Thoracic aorta (tissue), 2 donors: ENCODE data around the gene SIX5. TPM values are rescaled to one million over a fixed set of nuclear protein-coding genes. Genes with fewer than 3 reads are reported as not detected.

Source experiments
- ATAC-seq: fragments of 150-250 bp; one replicate; pipeline ENCODE4 v1.8.0; 2017; ENCODE audit warnings: low read depth; ENCODE audit not compliant: insufficient number of reproducible peaks, low FRiP score
- DNase-seq: peaks from one replicate; pipeline ENCODE4 v3.0.0-alpha.2; 2020; ENCODE audit warnings: low spot score
- H3K27ac ChIP-seq, 2 donors: fragments of 200-600 bp; sonication (generic); 1 replicate in 1 of 2; 2 replicates in 1 of 2; pipeline ENCODE4 v1.5.1; 2016; ENCODE audit warnings: mild to moderate bottlenecking in 2 of 2, moderate library complexity in 2 of 2
- H3K27me3 ChIP-seq: fragments of 200-600 bp; sonication (generic); replicated peaks from 2 replicates; pipeline ENCODE4 v1.6.0; 2016; ENCODE audit warnings: mild to moderate bottlenecking; ENCODE audit not compliant: insufficient read depth
- H3K36me3 ChIP-seq: fragments of 200-600 bp; sonication (generic); one replicate; pipeline ENCODE4 v1.5.1; 2016
- H3K4me1 ChIP-seq, 2 donors: fragments of 200-600 bp; sonication (generic); 1 replicate in 1 of 2; 2 replicates in 1 of 2; pipeline versions ENCODE4 v1.5.1 to v1.6.0; 2016; ENCODE audit warnings: low read depth in 2 of 2, mild to moderate bottlenecking in 1 of 2; ENCODE audit not compliant: control insufficient read depth in 1 of 2
- H3K4me3 ChIP-seq: fragments of 200-600 bp; sonication (generic); 2 replicates; pipeline ENCODE4 v1.5.1; 2016; ENCODE audit warnings: mild to moderate bottlenecking
- H3K9me3 ChIP-seq: fragments of 200-600 bp; sonication (generic); 2 replicates; pipeline ENCODE4 v1.5.1; 2016
- total RNA-seq, 2 donors: library from RNA; depleted of rRNA; stranded (reverse); fragments of >200 nt; gene quantifications; one replicate each; pipeline versions ENCODE4 v1.1.0 to v1.2.3, GENCODE V29; 2016
- TF ChIP-seq, protein P1 (sequence below): fragments of 200-600 bp; sonication (generic); IDR thresholded peaks from one replicate; pipeline ENCODE4 v1.5.1; 2019; ENCODE audit warnings: antibody characterized with exemption

Gene SIX5
- total RNA-seq, 2 donors from 2014 or later, result 15.0 to 29.9 TPM

DNA sequence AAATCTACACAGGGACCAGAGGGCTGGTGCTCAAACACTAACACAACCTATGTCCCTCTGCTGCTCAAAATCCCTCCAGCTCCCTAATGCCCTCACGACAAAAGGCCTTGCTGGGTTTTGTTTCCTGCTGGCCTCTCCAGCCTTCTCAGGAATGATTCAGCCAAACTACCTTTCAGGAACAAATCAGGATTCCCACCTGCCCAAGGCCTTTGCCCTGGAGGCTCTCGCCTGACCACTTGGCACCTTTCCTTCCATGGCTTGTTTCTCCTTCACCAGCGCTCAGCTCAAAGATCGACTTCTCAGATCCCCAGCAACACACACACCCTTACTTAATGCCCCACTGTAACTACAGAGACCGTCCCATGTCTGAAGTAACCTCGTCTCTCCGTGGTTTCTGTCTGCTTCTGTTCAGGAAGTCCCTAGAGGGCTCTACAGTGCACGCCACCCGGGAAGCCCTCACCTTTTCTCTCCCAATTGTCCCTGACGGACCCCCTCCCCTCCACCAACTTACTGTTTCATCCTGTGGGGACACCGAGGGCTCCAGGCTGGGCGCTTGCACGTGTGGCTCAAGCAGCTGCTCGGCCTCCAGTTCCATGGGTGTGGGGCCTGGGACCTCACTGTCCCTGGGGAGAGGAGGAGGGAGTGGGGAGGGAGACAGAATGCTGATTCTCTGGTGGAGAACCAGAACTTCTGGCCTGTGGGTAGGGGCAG lies 3.2 kb upstream of the SIX5 start:
- Histone ChIP-seq H3K9me3 (no peaks in the 10 kb centered on the region), H3K4me1 (peaks cover 0 to 9% of the 10 kb centered on the region in 2 donors), H3K27me3 (no peaks in the 10 kb centered on the region), H3K36me3 (peaks cover 38% of the 10 kb centered on the region), H3K27ac (peak overlapping the region in 1 of 2 donors; percentile 83), H3K4me3 (no peak overlapping the region)
- ATAC-seq (no peak), DNase-seq (no peak)
- TF ChIP-seq, protein P1, sequence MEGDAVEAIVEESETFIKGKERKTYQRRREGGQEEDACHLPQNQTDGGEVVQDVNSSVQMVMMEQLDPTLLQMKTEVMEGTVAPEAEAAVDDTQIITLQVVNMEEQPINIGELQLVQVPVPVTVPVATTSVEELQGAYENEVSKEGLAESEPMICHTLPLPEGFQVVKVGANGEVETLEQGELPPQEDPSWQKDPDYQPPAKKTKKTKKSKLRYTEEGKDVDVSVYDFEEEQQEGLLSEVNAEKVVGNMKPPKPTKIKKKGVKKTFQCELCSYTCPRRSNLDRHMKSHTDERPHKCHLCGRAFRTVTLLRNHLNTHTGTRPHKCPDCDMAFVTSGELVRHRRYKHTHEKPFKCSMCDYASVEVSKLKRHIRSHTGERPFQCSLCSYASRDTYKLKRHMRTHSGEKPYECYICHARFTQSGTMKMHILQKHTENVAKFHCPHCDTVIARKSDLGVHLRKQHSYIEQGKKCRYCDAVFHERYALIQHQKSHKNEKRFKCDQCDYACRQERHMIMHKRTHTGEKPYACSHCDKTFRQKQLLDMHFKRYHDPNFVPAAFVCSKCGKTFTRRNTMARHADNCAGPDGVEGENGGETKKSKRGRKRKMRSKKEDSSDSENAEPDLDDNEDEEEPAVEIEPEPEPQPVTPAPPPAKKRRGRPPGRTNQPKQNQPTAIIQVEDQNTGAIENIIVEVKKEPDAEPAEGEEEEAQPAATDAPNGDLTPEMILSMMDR, result no peak

GRCh38 chr19:45771311-45771933 lies 2.4 kb upstream of the SIX5 start:
- no peak for DNase-seq
- Histone ChIP-seq H3K9me3 (no peaks in the 10 kb centered on the region), H3K4me1 (peaks cover 2 to 16% of the 10 kb centered on the region in 2 donors), H3K36me3 (peaks cover 29% of the 10 kb centered on the region), H3K27ac (peak overlapping the region; percentile 83 to 98), H3K27me3 (no peaks in the 10 kb centered on the region), H3K4me3 (no peak overlapping the region)
- ATAC-seq, result no peak
- TF ChIP-seq, protein P1, result no peak

- DNase-seq (peak; percentile 91), ATAC-seq (peak; percentile 46)
- H3K27ac ChIP-seq, result peak overlapping the region; percentile 83 to 98
- TF ChIP-seq, protein P1, result peak; percentile 98
- H3K9me3 ChIP-seq, result no peaks in the 10 kb centered on the region
- peaks cover 12 to 26% of the 10 kb centered on the region in 2 donors for H3K4me1 ChIP-seq
- peaks cover 27% of the 10 kb centered on the region for H3K36me3 ChIP-seq
- H3K27me3 ChIP-seq, result no peaks in the 10 kb centered on the region
- peak overlapping the region; percentile 98 for H3K4me3 ChIP-seq
These were observed 1.4 kb upstream of the SIX5 start for GRCh38 chr19:45770192-45771101.

DNA sequence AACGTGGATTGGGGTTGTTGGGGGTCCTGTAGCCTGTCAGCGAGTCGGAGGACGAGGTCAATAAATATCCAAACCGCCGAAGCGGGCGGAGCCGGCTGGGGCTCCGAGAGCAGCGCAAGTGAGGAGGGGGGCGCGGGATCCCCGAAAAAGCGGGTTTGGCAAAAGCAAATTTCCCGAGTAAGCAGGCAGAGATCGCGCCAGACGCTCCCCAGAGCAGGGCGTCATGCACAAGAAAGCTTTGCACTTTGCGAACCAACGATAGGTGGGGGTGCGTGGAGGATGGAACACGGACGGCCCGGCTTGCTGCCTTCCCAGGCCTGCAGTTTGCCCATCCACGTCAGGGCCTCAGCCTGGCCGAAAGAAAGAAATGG lies 754 bp upstream of the SIX5 start:
- H3K9me3 ChIP-seq, result no peaks in the 10 kb centered on the region
- peaks cover 18 to 32% of the 10 kb centered on the region in 2 donors for H3K4me1 ChIP-seq
- H3K4me3 ChIP-seq, result peak overlapping the region; percentile 98
- H3K27me3 ChIP-seq, result no peaks in the 10 kb centered on the region
- ATAC-seq, result no peak
- TF ChIP-seq, protein P1, result no peak
- H3K27ac ChIP-seq, result peak overlapping the region; percentile 83 to 98
- DNase-seq, result no peak
- H3K36me3 ChIP-seq, result peaks cover 22% of the 10 kb centered on the region

DNA sequence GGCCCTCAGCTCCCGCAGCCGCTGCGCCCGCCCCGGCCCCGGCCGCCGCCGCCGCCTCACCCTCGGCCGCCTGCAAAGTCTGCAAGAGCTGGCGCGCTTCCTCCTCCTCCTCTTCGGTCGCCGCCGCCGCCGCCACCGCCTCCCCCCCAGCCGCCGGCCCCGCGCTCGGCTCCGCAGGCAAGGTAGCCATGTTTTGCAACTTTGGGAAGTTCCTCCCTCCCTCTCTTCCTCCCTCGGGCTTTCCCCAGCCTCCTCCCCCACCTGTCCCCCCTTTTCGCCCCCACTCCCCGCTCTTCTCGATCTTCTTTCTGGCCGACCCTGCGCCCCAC lies 433 bp downstream of the SIX5 start:
- TF ChIP-seq, protein P1, result no peak
- no peak for ATAC-seq
- no peak for DNase-seq
- Histone ChIP-seq H3K36me3 (peaks cover 21% of the 10 kb centered on the region), H3K27me3 (no peaks in the 10 kb centered on the region), H3K4me1 (peaks cover 30 to 44% of the 10 kb centered on the region in 2 donors), H3K9me3 (no peaks in the 10 kb centered on the region), H3K4me3 (peak overlapping the region; percentile 98), H3K27ac (peak overlapping the region; percentile 94 to 98)
